Gastrocnemius medialis (tissue), 4 donors: ENCODE results near the gene ZBTB12. TPM values are rescaled to one million over a fixed set of nuclear protein-coding genes. Genes with fewer than 3 reads are reported as not detected.

Experiments used
- ATAC-seq, 2 donors: fragments of 150-250 bp; one replicate each; pipeline ENCODE4 v1.9.1; 2016
- DNase-seq, 2 donors: peaks; one replicate each; pipeline ENCODE4 v3.0.0-alpha.2; 2019
- H3K27ac ChIP-seq, 4 donors: fragments of 200-600 bp; sonication (generic); 1 replicate in 1 of 4; 2 replicates in 3 of 4; pipeline ENCODE4 v1.5.1; 2016 to 2018; ENCODE audit warnings: mild to moderate bottlenecking in 2 of 4, moderate library complexity in 1 of 4
- H3K27me3 ChIP-seq, 3 donors: fragments of 200-600 bp; sonication (generic) in 2 of 3; 1 replicate in 1 of 3; 2 replicates in 2 of 3; pipeline versions ENCODE4 v1.5.1 to v1.6.0; 2016 to 2019; ENCODE audit warnings: mild to moderate bottlenecking in 1 of 3, moderate library complexity in 1 of 3
- H3K36me3 ChIP-seq, 2 donors: fragments of 200-600 bp; sonication (generic) in 1 of 2; one replicate each; pipeline ENCODE4 v1.5.1; 2017 to 2018
- H3K4me1 ChIP-seq, 2 donors: fragments of 200-600 bp; sonication (generic) in 1 of 2; one replicate each; pipeline ENCODE4 v1.5.1; 2016 to 2017; ENCODE audit warnings: mild to moderate bottlenecking in 2 of 2
- H3K4me3 ChIP-seq, 4 donors: fragments of 200-600 bp; sonication (generic) in 3 of 4; 1 replicate in 1 of 4; 2 replicates in 3 of 4; pipeline ENCODE4 v1.5.1; 2016 to 2019; ENCODE audit warnings: mild to moderate bottlenecking in 2 of 4
- H3K9me3 ChIP-seq, 3 donors: fragments of 200-600 bp; sonication (generic) in 2 of 3; 1 replicate in 1 of 3; 2 replicates in 2 of 3; pipeline ENCODE4 v1.5.1; 2016 to 2019
- CTCF ChIP-seq, 5 experiments: fragments of 450-650 bp in 3 of 5; fragments of 200-600 bp in 2 of 5; sonication (generic) in 2 of 5; IDR thresholded peaks in 4 of 5; conservative IDR thresholded peaks in 1 of 5; 1 replicate in 4 of 5; 2 replicates in 1 of 5; pipeline ENCODE4 v1.5.1; 2016 to 2019; ENCODE audit warnings: antibody characterized with exemption in 5 of 5, mild to moderate bottlenecking in 3 of 5, moderate library complexity in 3 of 5
- POLR2A ChIP-seq, 2 donors: fragments of 450-650 bp; IDR thresholded peaks; one replicate each; pipeline ENCODE4 v1.6.1; 2017; ENCODE audit warnings: antibody characterized with exemption in 2 of 2, mild to moderate bottlenecking in 2 of 2, moderate library complexity in 2 of 2
- in situ Hi-C, 4 donors: fragments of 200-750 bp; cut with MboI; loops; one replicate each; pipeline versions ENCODE4 v1.15.0 to v1.8.0; 2017; ENCODE audit warnings: low sequenced_read_pairs in 4 of 4
- intact Hi-C: fragments of 100-400 bp; cut with DNase I; formaldehyde crosslinking; loops from one replicate; pipeline ENCODE4 v1.15.1; 2023; ENCODE audit warnings: low total_unique reads
- total RNA-seq, 4 donors: library from RNA; depleted of rRNA; stranded (reverse); fragments of >200 nt; gene quantifications; one replicate each; pipeline versions ENCODE4 v1.1.0 to v1.2.3, GENCODE V29; 2016

ZBTB12 gene
- total RNA-seq, 4 donors from 2014 or later, result 0.26 TPM; not detected in 3

DNA sequence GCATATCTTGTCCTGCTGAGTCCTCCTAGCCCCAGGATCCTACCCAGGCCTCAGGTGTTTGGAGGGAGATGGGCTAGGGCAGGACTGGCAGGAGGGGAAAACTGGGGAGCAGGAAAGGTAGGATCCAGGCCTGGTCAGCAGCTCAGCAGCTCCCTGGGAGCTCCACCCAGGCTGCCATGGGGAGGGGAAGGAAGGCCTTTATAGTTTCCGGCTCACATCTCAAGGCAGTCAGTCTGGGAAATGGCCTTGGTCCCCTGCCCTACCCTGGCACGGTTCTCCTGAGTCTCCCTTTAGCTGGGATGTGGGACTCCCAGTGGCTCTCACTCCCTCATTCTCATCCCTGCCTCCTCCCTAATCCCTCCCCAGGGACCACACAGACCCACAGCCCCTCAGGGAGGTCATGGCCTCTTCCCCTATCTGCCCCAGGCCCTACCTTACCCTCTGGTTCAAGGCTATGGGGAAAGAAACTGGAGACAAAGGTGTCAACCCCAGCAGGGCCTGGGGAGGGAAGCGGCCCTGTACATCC, 24.7 kb downstream of the ZBTB12 start:
- H3K27ac ChIP-seq, result no peak overlapping the region
- in situ Hi-C loops, result no loop called here

GRCh38 chr6:31876357-31876756, 25.5 kb downstream of the ZBTB12 start:
- H3K4me1 ChIP-seq, result no peaks in the 10 kb centered on the region
- intact Hi-C loops (no loop called here), in situ Hi-C loops (no loop called here)
- ATAC-seq (no peak), DNase-seq (no peak)
- H3K9me3 ChIP-seq, result no peaks in the 10 kb centered on the region
- H3K4me3 ChIP-seq, result no peak overlapping the region
- peaks cover 0 to 18% of the 10 kb centered on the region in 2 donors for H3K36me3 ChIP-seq
- H3K27ac ChIP-seq, result no peak overlapping the region
- no peaks in the 10 kb centered on the region for H3K27me3 ChIP-seq
- TF ChIP-seq CTCF (IDR thresholded peaks at IDR 0.05 in 4 of 5, conservative IDR thresholded peaks at IDR 0.05 in 1 of 5) (no peak), POLR2A (IDR thresholded peaks at IDR 0.05) (no peak)

More for the DNA sequence above, 24.7 kb downstream of the ZBTB12 start:
- H3K4me1 ChIP-seq, result no peaks in the 10 kb centered on the region
- intact Hi-C loops, result no loop called here
- no peaks in the 10 kb centered on the region for H3K27me3 ChIP-seq
- peaks cover 0 to 23% of the 10 kb centered on the region in 2 donors for H3K36me3 ChIP-seq
- DNase-seq (no peak), ATAC-seq (no peak)
- no peak overlapping the region for H3K4me3 ChIP-seq
- TF ChIP-seq CTCF (IDR thresholded peaks at IDR 0.05 in 4 of 5, conservative IDR thresholded peaks at IDR 0.05 in 1 of 5) (no peak), POLR2A (IDR thresholded peaks at IDR 0.05) (no peak)
- H3K9me3 ChIP-seq, result no peaks in the 10 kb centered on the region

DNA sequence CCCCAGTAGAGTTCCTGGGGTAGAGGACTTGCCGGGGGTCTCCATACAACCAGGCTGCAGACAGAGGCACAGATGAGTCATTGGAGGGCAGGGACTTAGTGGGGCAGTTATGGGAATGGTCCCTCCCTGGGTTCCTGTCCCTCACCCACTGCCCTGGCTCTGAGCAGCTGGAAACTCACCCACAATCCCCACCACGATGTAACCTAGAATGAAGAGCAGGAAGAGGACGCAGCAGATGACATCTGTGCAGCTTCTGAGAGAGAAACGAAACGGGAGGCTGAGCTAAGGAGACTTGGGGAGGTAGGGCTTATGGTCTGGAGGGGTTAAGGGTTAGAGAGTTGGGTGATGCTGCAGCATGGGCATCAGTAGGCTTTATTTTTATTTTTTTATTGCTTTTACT, 26.0 kb downstream of the ZBTB12 start:
- TF ChIP-seq CTCF (IDR thresholded peaks at IDR 0.05 in 4 of 5, conservative IDR thresholded peaks at IDR 0.05 in 1 of 5) (no peak), POLR2A (IDR thresholded peaks at IDR 0.05) (no peak)
- in situ Hi-C loops, result no loop called here
- ATAC-seq, result no peak
- H3K27ac ChIP-seq, result no peak overlapping the region
- H3K27me3 ChIP-seq, result no peaks in the 10 kb centered on the region
- H3K4me3 ChIP-seq, result no peak overlapping the region
- peaks cover 0 to 13% of the 10 kb centered on the region in 2 donors for H3K36me3 ChIP-seq
- intact Hi-C loops, result no loop called here
- no peaks in the 10 kb centered on the region for H3K4me1 ChIP-seq
- H3K9me3 ChIP-seq, result no peaks in the 10 kb centered on the region
- DNase-seq, result no peak

- intact Hi-C loops, result no loop called here
- DNase-seq (no peak), ATAC-seq (no peak)
- H3K9me3 ChIP-seq, result no peaks in the 10 kb centered on the region
- in situ Hi-C loops, result loop anchor here in 1 of 4 donors (25.0 kb wide), 1 partner anchor 1412 kb away; the partner anchor contains the start of genes B3GALT4, PFDN6, RGL2 and WDR46
- H3K27ac ChIP-seq, result no peak overlapping the region
- no peak overlapping the region for H3K4me3 ChIP-seq
- no peaks in the 10 kb centered on the region for H3K4me1 ChIP-seq
- TF ChIP-seq POLR2A (IDR thresholded peaks at IDR 0.05), result no peak
- no peak for TF ChIP-seq CTCF (IDR thresholded peaks at IDR 0.05 in 4 of 5, conservative IDR thresholded peaks at IDR 0.05 in 1 of 5)
- H3K27me3 ChIP-seq, result no peaks in the 10 kb centered on the region
- peaks cover 0 to 4% of the 10 kb centered on the region in 2 donors for H3K36me3 ChIP-seq
Measured at GRCh38 chr6:31874836-31875572, 26.9 kb downstream of the ZBTB12 start.
